VCaP (cell line): ENCODE data around the gene DDX42.

ENCODE experiments used
- H3K27ac ChIP-seq: fragments of 450-650 bp; 2 replicates; pipeline ENCODE4 v1.5.1; 2017
- TF ChIP-seq, protein P1 (sequence below): fragments of 450-650 bp; conservative IDR thresholded peaks from 2 replicates; pipeline ENCODE4 v1.5.1; 2017; ENCODE audit warnings: mild to moderate bottlenecking, moderate library complexity

DDX42 gene

DNA sequence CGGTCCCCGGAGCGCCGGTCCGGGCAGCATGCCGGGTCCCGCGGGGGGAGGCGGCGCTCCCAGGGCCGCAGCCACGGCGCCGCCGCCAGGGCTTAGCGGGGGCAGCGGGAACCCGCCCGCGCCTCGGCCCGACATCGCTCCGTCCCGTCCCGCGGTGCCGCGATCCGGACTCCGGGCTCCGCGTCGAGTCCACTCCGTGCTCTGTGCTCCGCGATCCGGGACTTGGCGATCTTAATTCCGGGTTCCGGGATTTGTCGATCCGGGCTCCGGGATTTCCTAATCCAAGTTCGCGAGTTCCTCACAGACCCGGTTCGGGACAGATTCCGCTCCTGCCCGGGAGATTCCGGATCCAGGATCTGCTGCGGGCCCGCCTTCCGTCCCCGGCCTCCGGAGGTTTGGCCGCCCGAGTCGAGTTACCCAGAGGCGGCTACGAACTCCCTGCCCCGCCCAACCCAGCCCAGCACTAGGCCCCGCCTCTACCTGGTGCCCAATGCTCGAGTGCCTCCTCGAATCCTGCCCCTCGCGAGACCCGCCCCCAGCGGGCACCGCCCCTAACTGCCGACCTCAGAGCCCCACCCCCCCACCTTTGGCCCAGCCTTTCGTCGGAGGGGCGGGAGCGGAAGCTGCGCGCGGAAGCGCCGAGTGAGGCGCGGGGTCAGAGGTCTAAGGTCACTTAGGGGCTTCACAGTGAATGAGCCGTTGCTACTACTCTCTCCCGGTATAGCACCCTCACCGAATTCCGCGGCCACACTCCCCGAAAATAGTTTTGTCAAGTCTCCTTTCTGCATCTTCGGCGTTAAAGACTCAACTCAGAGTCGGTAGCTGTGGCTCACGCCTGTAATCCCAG lies 68.8 kb downstream of the DDX42 start, which contains the start of gene SMARCD2:
Gene SMARCD2, minus strand, starts transcription at position 146 of the 847 bp plus-strand sequence. Its CDS starts 11 bp downstream, at position 135.
- TF ChIP-seq, protein P1, sequence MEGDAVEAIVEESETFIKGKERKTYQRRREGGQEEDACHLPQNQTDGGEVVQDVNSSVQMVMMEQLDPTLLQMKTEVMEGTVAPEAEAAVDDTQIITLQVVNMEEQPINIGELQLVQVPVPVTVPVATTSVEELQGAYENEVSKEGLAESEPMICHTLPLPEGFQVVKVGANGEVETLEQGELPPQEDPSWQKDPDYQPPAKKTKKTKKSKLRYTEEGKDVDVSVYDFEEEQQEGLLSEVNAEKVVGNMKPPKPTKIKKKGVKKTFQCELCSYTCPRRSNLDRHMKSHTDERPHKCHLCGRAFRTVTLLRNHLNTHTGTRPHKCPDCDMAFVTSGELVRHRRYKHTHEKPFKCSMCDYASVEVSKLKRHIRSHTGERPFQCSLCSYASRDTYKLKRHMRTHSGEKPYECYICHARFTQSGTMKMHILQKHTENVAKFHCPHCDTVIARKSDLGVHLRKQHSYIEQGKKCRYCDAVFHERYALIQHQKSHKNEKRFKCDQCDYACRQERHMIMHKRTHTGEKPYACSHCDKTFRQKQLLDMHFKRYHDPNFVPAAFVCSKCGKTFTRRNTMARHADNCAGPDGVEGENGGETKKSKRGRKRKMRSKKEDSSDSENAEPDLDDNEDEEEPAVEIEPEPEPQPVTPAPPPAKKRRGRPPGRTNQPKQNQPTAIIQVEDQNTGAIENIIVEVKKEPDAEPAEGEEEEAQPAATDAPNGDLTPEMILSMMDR: no peak
- H3K27ac ChIP-seq: peak within 1 kb of the TSS; percentile 96

DNA sequence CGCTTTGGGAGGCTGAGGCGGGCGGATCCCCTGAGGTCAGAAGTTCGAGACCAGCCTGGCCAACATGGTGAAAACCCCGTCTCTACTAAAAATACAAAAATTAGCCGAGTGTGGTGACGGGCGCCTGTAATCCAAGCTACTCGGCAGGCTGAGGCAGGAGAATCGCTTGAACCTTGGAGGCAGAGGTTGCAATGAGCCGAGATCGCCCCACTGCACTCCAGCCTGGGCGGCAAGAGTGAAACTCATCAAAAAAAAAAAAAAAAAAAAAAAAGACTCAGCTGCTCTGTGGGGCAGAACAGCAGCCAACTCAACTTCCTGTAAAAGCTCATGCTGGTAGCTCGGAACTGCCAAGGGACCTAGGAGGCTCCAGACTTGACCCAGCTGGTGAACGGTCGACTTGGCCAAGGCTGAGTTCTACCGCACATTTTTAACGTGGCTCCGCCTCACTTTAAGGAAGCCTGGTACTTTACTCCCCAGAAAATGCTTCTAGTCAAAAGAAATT lies 69.5 kb downstream of the DDX42 start:
- H3K27ac ChIP-seq: peak overlapping the region; percentile 96

DNA sequence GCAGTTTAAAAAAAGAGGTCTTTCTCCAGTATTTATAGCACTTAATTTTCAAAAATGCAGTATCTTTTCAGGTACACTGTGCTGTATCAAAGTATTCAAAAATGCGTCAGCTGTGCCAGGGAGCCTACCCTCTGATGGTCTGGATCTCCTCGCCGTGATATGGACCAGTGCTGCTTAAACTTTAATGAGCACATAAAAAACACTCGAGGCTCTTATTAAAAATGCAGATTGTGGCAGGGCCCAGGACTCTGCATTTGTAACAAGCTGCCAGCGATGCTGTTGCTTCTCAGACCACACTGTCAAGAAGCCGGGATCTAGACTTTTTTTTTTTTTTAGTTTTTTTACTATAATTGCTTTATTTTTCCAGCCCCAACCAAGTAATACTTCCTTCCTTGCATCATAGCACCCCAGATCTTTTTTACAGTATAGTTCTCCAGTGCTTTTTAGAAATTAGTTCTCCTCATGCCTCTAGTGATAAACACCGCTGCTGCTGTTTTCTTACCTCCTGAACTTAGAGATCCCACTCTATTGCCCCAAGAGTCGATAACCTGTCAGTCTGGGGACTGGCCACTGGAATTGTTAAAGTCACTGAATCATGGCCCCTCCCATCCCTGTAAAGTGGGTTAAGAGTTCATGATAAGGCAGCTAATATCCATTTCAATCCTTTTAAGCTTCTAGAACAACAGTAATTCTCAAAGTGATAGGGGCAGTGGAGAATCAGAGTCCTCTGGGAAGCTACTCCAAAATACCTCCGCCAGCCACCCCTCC lies 70.1 kb downstream of the DDX42 start:
- TF ChIP-seq, protein P1: no peak

DNA sequence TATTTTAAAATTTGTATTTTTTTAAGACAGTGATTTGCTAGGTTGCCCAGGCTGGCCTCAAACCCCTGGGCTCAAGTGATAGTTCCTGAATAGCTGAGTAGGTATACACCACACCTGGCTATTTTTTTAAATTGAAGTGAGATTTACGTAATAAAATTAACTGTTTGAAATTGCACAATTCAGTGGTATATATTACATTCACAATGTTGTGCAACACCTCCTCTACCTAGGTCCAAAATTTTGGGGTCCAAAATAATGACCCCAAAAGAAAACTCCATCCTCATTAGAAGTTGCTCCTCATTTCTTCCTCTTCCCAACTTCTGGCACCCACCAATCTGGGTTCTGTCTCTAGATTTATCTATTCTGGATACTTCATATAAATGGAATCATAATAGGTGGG lies 71.5 kb downstream of the DDX42 start:
- TF ChIP-seq, protein P1: no peak
- H3K27ac ChIP-seq: no peak overlapping the region

More for the DNA sequence above, 70.1 kb downstream of the DDX42 start:
- H3K27ac ChIP-seq: peak overlapping the region; percentile 96; the same call in 1 of the 2 replicates

DNA sequence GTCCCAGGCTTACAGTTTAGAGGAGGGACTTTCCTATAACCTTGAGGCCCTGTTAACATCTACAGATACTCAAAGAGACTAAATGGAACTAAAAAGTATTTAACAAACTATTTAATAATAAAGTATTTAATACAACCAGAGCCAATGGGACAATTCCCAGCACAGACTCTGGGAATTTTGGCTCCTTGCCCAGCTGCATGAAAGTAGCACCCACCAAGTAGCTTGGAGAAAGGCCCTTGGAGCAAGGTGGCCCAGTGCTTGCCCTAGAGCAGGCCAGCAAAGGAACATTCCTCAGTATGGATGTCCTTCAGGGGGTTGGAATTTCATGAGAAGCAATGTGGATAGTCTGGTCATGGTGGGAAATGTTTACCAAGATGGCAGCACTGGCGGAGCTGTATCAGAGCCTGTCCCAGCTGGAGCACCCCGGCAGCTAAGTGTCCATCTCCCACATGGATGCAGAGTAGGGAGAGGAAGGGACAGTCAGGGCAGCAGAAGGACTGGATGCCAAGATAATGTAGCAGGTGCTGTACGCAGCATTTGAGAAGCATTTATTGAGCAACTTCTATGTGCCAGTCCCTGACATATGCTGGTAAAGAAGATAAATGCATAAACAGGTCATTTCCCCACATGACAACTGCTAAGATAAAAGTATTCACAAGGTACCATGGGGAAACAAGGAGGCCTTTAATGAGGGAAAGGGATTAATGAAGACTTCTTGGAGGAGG lies 73.7 kb downstream of the DDX42 start:
- TF ChIP-seq, protein P1: no peak
- H3K27ac ChIP-seq: no peak overlapping the region

DNA sequence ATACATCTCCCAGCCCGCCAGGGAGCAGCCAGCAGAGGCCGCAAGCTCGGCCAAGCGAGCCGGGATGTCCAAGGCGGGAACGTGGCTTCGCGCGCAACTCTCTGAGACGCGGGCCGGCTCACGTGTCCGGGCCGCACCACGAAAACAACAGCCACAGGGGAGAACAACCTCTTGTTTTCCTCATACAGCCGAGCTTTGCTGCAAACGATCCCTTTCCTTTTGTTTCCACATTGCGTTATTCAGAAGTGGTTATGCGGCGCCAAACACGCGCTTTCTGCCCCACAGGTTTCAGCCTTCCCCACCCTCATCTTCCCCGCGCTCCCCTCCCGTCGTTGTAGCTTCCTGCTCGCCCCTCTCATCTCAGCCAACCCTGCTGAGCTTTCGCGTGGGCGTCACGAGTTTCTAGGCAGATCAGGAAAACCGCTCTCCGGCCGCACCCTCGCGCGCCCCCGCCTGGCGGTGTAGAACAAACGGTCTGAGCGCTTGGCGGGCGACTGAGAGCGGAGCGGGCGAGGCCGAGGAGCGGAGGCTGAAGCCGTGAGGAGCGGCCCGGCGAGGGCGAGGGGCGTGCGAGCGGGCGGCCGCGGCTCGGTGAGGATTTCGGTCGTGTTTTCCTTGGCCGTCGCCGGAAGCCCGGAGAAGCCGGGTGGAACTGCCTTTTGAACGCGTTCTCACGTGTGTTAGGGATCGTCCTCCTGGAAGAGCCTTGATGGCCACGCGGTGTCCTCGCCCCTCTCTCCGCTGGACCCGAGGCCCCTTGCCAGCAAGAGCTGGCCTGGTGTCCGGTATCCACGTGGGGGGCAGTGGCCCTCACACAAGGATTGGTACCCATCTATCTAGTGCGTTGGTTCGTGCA lies 75.1 kb downstream of the DDX42 start:
- no peak overlapping the region for H3K27ac ChIP-seq

More for the DNA sequence above, 75.1 kb downstream of the DDX42 start:
- TF ChIP-seq, protein P1: no peak
